HL-60 (cell line): ENCODE measurements around the gene R3HDM2.

Source experiments
- DNase-seq, 2 experiments: peaks; one replicate each; pipeline ENCODE4 v3.0.0-alpha.2; 2010 to 2020; ENCODE audit warnings: low read depth in 1 of 2, low spot score in 1 of 2
- H3K27ac ChIP-seq: fragments of 250-450 bp; sonication (Bioruptor Pico); replicated peaks from 2 replicates; pipeline ENCODE4 v1.5.1; 2020; ENCODE audit warnings: mild to moderate bottlenecking, moderate library complexity
- H3K27me3 ChIP-seq: fragments of 250-450 bp; sonication (Bioruptor Pico); 2 replicates; pipeline ENCODE4 v1.5.1; 2021; ENCODE audit warnings: mild to moderate bottlenecking, moderate library complexity; ENCODE audit not compliant: insufficient read depth, poor library complexity, severe bottlenecking
- H3K4me3 ChIP-seq: replicated peaks from 2 replicates; pipeline ENCODE4 v1.5.1; 2011; ENCODE audit warnings: mild to moderate bottlenecking, control low read depth, low read length; ENCODE audit not compliant: insufficient read depth
- CTCF ChIP-seq: IDR thresholded peaks from one replicate; pipeline ENCODE4 v1.5.1; 2011; ENCODE audit warnings: low read length, control low read depth, inconsistent platforms; ENCODE audit not compliant: insufficient read depth
- GABPA ChIP-seq: IDR thresholded peaks from 2 replicates; pipeline ENCODE4 v1.6.1; 2012; ENCODE audit warnings: low read depth
- POLR2AphosphoS5 ChIP-seq: IDR thresholded peaks from 2 replicates; pipeline ENCODE4 v1.6.1; 2012; ENCODE audit warnings: low read depth
- SPI1 ChIP-seq: IDR thresholded peaks from 2 replicates; pipeline ENCODE4 v1.6.1; 2012; ENCODE audit warnings: low read depth, mild to moderate bottlenecking, borderline replicate concordance
- TF ChIP-seq, protein P1 (sequence below): IDR thresholded peaks from 2 replicates; pipeline ENCODE4 v1.6.1; 2012; ENCODE audit warnings: low read depth; ENCODE audit not compliant: insufficient replicate concordance

Gene R3HDM2

GRCh38 chr12:57262126-57262822, 168.6 kb downstream of the R3HDM2 start:
- H3K4me3 ChIP-seq, result no peak overlapping the region
- DNase-seq, result no peak
- no peak overlapping the region for H3K27ac ChIP-seq
- H3K27me3 ChIP-seq, result no peaks in the 10 kb centered on the region
- TF ChIP-seq SPI1, result no peak
- TF ChIP-seq, protein P1, sequence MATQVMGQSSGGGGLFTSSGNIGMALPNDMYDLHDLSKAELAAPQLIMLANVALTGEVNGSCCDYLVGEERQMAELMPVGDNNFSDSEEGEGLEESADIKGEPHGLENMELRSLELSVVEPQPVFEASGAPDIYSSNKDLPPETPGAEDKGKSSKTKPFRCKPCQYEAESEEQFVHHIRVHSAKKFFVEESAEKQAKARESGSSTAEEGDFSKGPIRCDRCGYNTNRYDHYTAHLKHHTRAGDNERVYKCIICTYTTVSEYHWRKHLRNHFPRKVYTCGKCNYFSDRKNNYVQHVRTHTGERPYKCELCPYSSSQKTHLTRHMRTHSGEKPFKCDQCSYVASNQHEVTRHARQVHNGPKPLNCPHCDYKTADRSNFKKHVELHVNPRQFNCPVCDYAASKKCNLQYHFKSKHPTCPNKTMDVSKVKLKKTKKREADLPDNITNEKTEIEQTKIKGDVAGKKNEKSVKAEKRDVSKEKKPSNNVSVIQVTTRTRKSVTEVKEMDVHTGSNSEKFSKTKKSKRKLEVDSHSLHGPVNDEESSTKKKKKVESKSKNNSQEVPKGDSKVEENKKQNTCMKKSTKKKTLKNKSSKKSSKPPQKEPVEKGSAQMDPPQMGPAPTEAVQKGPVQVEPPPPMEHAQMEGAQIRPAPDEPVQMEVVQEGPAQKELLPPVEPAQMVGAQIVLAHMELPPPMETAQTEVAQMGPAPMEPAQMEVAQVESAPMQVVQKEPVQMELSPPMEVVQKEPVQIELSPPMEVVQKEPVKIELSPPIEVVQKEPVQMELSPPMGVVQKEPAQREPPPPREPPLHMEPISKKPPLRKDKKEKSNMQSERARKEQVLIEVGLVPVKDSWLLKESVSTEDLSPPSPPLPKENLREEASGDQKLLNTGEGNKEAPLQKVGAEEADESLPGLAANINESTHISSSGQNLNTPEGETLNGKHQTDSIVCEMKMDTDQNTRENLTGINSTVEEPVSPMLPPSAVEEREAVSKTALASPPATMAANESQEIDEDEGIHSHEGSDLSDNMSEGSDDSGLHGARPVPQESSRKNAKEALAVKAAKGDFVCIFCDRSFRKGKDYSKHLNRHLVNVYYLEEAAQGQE, result no peak
- TF ChIP-seq POLR2AphosphoS5, result no peak
- no peak for TF ChIP-seq CTCF
- TF ChIP-seq GABPA, result no peak

GRCh38 chr12:57261428-57261865, 169.4 kb downstream of the R3HDM2 start:
- DNase-seq, result no peak
- no peaks in the 10 kb centered on the region for H3K27me3 ChIP-seq
- no peak overlapping the region for H3K4me3 ChIP-seq
- TF ChIP-seq GABPA, result no peak
- no peak for TF ChIP-seq CTCF
- no peak for TF ChIP-seq SPI1
- TF ChIP-seq, protein P1, result no peak
- TF ChIP-seq POLR2AphosphoS5, result no peak
- no peak overlapping the region for H3K27ac ChIP-seq

DNA sequence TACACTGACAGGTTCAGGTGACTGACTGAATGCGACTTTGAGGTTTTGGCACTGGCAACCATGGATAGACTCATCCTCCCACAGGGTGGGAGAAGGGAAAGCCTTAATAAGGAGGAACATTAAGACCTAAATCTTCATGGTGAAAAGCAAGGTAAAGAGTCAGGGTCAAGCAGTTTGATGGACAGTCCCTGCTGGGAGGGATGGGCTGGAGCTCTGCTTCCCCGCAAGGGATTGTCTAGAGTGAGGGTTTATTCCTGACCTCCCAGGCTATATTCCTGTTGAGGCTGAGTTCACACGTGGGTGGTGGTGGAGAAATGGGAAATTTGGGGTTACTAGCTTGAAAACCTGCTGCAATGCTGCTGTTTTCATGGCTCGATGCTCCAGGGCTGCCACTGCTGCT, 170.5 kb downstream of the R3HDM2 start:
- H3K27ac ChIP-seq, result no peak overlapping the region
- no peak for TF ChIP-seq GABPA
- TF ChIP-seq, protein P1, result no peak
- TF ChIP-seq SPI1, result no peak
- TF ChIP-seq POLR2AphosphoS5, result no peak
- TF ChIP-seq CTCF, result no peak

More for the DNA sequence above, 170.5 kb downstream of the R3HDM2 start:
- Histone ChIP-seq H3K4me3 (no peak overlapping the region), H3K27me3 (no peaks in the 10 kb centered on the region)
- DNase-seq, result no peak
